ENCODE measurements around the gene RAB19.

Gene RAB19

DNA sequence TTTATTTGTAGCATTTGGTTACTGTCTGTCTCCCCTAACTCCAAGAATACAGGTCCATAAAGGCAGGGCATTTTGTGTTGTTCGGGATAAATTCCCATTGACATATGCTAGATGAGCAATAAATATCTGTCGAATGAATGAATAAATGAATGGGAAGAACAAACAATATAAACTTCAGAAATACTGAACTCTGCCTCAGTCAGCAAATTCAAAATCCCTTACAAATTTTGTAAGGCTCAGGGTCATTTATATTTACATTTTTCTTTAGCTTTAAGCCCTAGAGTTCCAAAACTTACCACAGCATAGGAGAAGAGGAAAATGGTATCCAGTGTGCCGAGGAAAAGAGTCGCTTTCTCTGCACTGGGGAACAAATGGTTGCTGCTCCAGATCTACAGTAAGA, 34.6 kb upstream of the RAB19 start:
- ChIA-PET POLR2A (no interaction called here), CTCF (no interaction called here)
- H3K4me3 ChIP-seq (ENCODE audit: low read depth, low read length): no peak overlapping the region
- TF ChIP-seq, protein P1, sequence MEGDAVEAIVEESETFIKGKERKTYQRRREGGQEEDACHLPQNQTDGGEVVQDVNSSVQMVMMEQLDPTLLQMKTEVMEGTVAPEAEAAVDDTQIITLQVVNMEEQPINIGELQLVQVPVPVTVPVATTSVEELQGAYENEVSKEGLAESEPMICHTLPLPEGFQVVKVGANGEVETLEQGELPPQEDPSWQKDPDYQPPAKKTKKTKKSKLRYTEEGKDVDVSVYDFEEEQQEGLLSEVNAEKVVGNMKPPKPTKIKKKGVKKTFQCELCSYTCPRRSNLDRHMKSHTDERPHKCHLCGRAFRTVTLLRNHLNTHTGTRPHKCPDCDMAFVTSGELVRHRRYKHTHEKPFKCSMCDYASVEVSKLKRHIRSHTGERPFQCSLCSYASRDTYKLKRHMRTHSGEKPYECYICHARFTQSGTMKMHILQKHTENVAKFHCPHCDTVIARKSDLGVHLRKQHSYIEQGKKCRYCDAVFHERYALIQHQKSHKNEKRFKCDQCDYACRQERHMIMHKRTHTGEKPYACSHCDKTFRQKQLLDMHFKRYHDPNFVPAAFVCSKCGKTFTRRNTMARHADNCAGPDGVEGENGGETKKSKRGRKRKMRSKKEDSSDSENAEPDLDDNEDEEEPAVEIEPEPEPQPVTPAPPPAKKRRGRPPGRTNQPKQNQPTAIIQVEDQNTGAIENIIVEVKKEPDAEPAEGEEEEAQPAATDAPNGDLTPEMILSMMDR (IDR thresholded peaks at IDR 0.05; ENCODE audit: insufficient read depth, low read length, missing control alignments): no peak
- no peak for DNase-seq (ENCODE audit: low read depth, low spot score)

DNA sequence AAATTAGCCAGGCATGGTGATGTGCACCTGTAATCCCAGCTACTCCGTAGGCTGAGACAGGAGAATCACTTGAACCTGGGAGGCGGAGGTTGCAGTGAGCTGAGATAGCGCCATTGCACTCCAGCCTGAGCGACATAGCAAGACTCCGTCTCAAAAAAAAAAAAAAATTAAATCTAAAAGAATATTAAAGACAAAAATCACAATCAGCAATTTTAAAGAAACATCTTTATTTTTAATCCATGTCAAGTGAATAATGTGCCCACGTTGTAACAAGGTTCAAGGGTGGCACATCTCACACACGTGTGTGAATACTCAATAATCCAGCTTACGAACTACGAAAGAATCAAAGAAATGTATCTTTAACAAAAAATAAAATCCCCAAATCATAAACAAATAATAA, 28.5 kb upstream of the RAB19 start:
- TF ChIP-seq, protein P1 (IDR thresholded peaks at IDR 0.05; ENCODE audit: insufficient read depth, low read length, missing control alignments): no peak
- CTCF ChIA-PET: interaction anchor here (1.6 kb wide), 1 partner anchor 11 kb away, joined by 5 read pairs; no protein-coding TSS in a partner anchor
- POLR2A ChIA-PET: no interaction called here

DNA sequence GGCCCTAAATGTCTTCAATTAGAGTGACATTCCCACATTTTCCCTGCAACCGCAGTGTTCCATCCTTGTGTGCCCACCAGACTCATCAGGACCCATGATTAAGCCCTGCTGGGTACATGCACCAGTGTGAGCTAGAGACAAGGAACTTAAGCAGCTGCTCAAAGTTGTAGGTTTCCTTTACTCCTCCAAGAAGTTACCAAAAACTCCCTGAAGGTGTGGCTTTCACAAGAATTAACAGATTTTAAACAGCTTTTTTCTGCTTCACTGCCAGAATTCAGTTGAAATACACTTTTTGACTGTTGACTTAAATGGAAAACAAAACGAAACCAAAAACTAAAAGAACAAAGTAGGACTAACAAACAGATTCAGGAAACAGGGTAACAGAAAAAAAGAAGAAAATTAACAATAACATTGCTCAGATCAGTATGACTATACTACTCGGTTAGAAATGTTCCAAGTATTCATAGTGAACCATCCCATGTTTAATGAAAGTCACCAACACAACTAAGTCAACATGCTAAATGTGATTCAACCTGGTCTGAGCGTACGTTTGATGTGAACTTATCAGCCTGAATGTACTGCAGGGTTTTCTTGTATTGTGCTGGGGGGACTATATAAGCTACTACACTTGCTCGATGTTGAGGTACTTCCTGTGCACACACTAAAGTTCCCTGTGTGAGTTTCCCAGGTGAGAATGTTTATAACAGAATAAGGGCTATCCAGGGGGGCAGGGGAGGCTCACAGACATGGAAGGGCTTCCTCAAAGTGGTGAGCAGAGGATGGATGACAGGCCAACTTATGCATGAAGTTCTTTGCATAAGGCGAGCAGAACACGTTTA, 27.7 kb upstream of the RAB19 start:
- CTCF ChIA-PET: interaction anchor here (1.6 kb wide), 1 partner anchor 10 kb away, joined by 5 read pairs; no protein-coding TSS in a partner anchor
- TF ChIP-seq, protein P1 (IDR thresholded peaks at IDR 0.05; ENCODE audit: insufficient read depth, low read length, missing control alignments): no peak
- POLR2A ChIA-PET: no interaction called here
- no peak for DNase-seq (ENCODE audit: low read depth, low spot score)
- no peak overlapping the region for H3K4me3 ChIP-seq (ENCODE audit: low read depth, low read length)

More for the DNA sequence above, 28.5 kb upstream of the RAB19 start:
- no peak overlapping the region for H3K4me3 ChIP-seq (ENCODE audit: low read depth, low read length)
- DNase-seq (ENCODE audit: low read depth, low spot score): no peak

DNA sequence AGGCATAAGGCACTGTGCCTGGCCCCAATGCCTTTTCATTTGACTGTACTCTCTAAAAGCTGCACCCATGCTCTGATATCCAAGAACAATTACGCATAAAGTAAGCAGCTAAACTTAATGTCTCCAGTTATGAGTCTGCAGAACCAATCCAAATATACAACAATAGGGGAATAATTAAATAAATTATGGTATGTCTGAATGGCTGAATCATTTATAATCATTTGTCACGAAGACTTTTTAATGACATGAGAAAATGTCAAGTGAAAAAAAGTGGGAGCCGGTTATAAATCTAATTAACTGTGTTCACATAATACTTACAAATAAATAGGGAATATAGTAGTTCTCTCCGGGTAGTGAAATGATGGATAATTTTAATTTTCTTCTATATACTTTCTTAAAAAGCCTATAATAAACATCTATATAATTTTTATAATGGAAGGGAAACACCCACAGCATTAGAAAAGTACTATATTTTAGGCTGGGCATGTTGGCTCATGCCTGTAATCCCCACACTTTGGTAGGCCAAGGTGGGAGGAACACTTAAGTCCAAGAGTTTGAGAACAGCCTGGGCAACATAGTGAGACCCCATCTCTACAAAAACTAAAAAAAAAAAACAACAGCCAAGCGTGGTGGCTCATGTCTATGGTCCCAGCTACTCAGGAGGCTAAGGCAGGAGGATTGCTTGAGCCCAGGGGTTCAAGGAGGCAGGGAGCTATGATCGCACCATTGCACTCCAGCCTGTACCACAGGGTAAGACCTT, 19.7 kb upstream of the RAB19 start:
- DNase-seq (ENCODE audit: low read depth, low spot score): no peak
- CTCF ChIA-PET: no interaction called here
- no peak overlapping the region for H3K4me3 ChIP-seq (ENCODE audit: low read depth, low read length)
- TF ChIP-seq, protein P1 (IDR thresholded peaks at IDR 0.05; ENCODE audit: insufficient read depth, low read length, missing control alignments): no peak
- POLR2A ChIA-PET: no interaction called here

DNA sequence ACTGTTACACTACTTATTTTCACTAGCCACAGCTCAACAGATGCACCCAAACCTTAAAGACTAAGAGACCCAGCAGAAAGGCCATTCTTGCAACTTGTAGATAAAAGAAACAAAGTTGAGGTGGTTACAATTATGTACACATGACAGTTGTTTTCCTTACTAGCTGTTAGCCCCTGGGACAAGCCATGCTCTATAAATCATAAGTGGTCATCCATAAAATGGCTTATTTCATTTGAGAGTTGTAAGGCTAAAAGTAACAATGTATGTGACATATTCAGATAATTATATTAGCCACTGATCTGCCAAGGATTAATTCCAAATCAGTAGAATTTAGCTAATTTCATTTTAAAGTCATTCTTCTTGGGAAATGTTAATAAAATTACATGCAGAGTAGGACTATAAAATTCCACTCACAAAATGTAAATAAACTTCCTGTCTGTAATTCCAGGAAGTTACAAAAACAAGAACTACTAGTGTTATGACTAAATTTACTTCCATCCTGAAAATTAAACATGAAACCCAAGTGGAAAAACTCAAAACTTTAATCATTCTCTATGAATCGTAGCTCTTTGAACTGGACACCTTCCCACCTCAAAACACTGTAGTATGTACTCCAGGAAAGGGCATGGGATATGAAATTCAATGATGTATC, 18.8 kb upstream of the RAB19 start:
- DNase-seq (ENCODE audit: low read depth, low spot score): no peak
- ChIA-PET CTCF (interaction anchor here (1.8 kb wide), 1 partner anchor 9 kb away, joined by 5 read pairs; no protein-coding TSS in a partner anchor), POLR2A (no interaction called here)
- TF ChIP-seq, protein P1 (IDR thresholded peaks at IDR 0.05; ENCODE audit: insufficient read depth, low read length, missing control alignments): no peak
- no peak overlapping the region for H3K4me3 ChIP-seq (ENCODE audit: low read depth, low read length)

DNA sequence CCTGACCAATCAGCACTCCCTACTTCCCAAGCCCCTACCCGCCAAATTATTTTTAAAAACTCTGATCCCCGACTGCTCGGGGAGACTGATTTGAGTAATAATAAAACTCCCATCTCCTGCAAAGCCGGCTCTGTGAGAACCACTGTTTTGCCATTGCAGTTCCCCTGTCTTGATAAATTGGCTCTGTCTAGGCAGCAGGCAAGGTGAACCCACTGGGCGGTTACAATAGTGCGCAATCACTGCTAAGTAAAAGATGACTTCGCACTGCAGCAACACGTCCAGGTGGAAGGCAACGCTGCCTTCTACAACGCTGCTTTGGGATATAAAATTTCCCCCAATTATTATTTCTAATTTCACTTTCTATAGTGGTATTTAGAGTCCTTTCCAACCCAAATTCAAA, 14.4 kb upstream of the RAB19 start:
- ChIA-PET CTCF (no interaction called here), POLR2A (no interaction called here)
- TF ChIP-seq, protein P1 (IDR thresholded peaks at IDR 0.05; ENCODE audit: insufficient read depth, low read length, missing control alignments): no peak
- H3K4me3 ChIP-seq (ENCODE audit: low read depth, low read length): no peak overlapping the region
- no peak for DNase-seq (ENCODE audit: low read depth, low spot score)
